Stimulated activated CD8-positive, alpha-beta memory T cell treated with anti-CD3 and anti-CD28 coated beads, Interleukin-4, amount 100 ng/mL, for 24 hours (primary cell): Measurements from ENCODE around the gene VPS26B.
"Not testable (repeated sequence)": the region's sequence is repeated elsewhere in the genome, so short reads cannot be mapped to it uniquely, and the experiment has no call there.

ENCODE experiments used
- DNase-seq: peaks from one replicate; pipeline ENCODE4 v3.0.0-alpha.2; 2020; ENCODE audit warnings: low read depth

Gene VPS26B

GRCh38 chr11:134258577-134258976 is 34.1 kb downstream of the VPS26B start:
- no peak for DNase-seq

GRCh38 chr11:134260503-134260902 is 36.0 kb downstream of the VPS26B start:
- DNase-seq, result no peak

GRCh38 chr11:134260983-134261382 is 36.5 kb downstream of the VPS26B start:
- DNase-seq, result no peak

GRCh38 chr11:134261626-134262488 is 37.4 kb downstream of the VPS26B start:
- no peak for DNase-seq

GRCh38 chr11:134264966-134265764 is 40.7 kb downstream of the VPS26B start:
- no peak for DNase-seq

GRCh38 chr11:134266440-134266839 is 42.0 kb downstream of the VPS26B start:
- DNase-seq, result no peak

GRCh38 chr11:134266841-134267251 is 42.4 kb downstream of the VPS26B start:
- DNase-seq, result no peak

- DNase-seq, result no peak
These were observed 43.0 kb downstream of the VPS26B start for GRCh38 chr11:134267461-134267860.

- no peak for DNase-seq
These were observed 43.5 kb downstream of the VPS26B start for GRCh38 chr11:134267966-134268365.

GRCh38 chr11:134270250-134270714 is 45.8 kb downstream of the VPS26B start:
- DNase-seq, result no peak

GRCh38 chr11:134271978-134272377 is 47.5 kb downstream of the VPS26B start:
- DNase-seq, result no peak

- DNase-seq, result no peak
These were observed 48.2 kb downstream of the VPS26B start for GRCh38 chr11:134272381-134273316.

GRCh38 chr11:134273317-134273712 is 48.8 kb downstream of the VPS26B start:
- no peak for DNase-seq

- no peak for DNase-seq
These were observed 50.7 kb downstream of the VPS26B start for GRCh38 chr11:134275188-134275533.

GRCh38 chr11:134275534-134276395 is 51.3 kb downstream of the VPS26B start, which contains the start of gene GLB1L3:
Gene GLB1L3 (plus strand): TSS chr11:134276379. CDS start chr11:134276741, 362 bp downstream.
- peak; percentile 57 for DNase-seq

- DNase-seq, result no peak
These were observed 52.1 kb downstream of the VPS26B start for GRCh38 chr11:134276396-134277182.

GRCh38 chr11:134277183-134278001 is 52.9 kb downstream of the VPS26B start:
- no peak for DNase-seq

- DNase-seq, result no peak
These were observed 53.9 kb downstream of the VPS26B start for GRCh38 chr11:134278356-134278755.

- not testable (repeated sequence) for DNase-seq
These were observed 57.2 kb downstream of the VPS26B start for GRCh38 chr11:134281635-134282034.
